Omental fat pad (tissue), 4 donors: ENCODE measurements around the gene DISP3. TPM values are rescaled to one million over a fixed set of nuclear protein-coding genes. Genes with fewer than 3 reads are reported as not detected.

ENCODE experiments used
- ATAC-seq: fragments of 150-250 bp; one replicate; pipeline ENCODE4 v1.9.1; 2016; ENCODE audit warnings: mild to moderate bottlenecking, moderate library complexity; ENCODE audit not compliant: low FRiP score
- DNase-seq: peaks from one replicate; pipeline ENCODE4 v3.0.0-alpha.2; 2019; ENCODE audit warnings: low spot score
- total RNA-seq, 4 donors: library from RNA; depleted of rRNA; stranded (reverse); fragments of >200 nt; gene quantifications; one replicate each; pipeline ENCODE4 v1.1.0, GENCODE V29; 2016
- TF ChIP-seq, protein P1 (sequence below), 3 donors: fragments of 450-650 bp; IDR thresholded peaks; one replicate each; pipeline ENCODE4 v1.5.1; 2016 to 2017; ENCODE audit warnings: antibody characterized with exemption in 3 of 3, mild to moderate bottlenecking in 3 of 3, moderate library complexity in 2 of 3

Gene DISP3
- total RNA-seq, 4 donors from 2014 or later = 0.09 TPM; not detected in 3

GRCh38 chr1:11493972-11494655 lies 15.2 kb downstream of the DISP3 start:
- no peak for DNase-seq
- ATAC-seq = no peak
- TF ChIP-seq, protein P1, sequence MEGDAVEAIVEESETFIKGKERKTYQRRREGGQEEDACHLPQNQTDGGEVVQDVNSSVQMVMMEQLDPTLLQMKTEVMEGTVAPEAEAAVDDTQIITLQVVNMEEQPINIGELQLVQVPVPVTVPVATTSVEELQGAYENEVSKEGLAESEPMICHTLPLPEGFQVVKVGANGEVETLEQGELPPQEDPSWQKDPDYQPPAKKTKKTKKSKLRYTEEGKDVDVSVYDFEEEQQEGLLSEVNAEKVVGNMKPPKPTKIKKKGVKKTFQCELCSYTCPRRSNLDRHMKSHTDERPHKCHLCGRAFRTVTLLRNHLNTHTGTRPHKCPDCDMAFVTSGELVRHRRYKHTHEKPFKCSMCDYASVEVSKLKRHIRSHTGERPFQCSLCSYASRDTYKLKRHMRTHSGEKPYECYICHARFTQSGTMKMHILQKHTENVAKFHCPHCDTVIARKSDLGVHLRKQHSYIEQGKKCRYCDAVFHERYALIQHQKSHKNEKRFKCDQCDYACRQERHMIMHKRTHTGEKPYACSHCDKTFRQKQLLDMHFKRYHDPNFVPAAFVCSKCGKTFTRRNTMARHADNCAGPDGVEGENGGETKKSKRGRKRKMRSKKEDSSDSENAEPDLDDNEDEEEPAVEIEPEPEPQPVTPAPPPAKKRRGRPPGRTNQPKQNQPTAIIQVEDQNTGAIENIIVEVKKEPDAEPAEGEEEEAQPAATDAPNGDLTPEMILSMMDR (IDR thresholded peaks at IDR 0.05) = no peak

DNA sequence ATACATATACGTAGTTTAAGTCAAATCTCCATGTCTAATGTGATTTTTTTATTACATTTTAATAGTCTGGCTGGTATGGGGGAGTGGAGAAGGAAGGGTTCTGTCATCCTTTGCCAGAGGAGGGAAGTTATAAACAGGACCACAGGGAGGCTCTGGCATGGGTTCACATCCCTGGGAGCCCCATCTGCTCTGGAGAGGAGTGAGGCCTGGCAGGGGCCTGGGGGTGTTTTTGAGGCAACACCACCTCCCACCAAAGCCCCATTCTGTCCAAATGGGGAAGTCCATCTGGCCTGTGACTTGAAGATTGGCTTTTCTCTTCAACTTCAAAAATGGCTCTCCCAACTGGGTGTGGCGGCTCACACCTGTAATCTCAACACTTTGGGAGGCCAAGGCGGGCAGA lies 15.8 kb downstream of the DISP3 start:
- DNase-seq = no peak
- no peak for ATAC-seq
- TF ChIP-seq, protein P1 (IDR thresholded peaks at IDR 0.05) = no peak

- DNase-seq = no peak
- TF ChIP-seq, protein P1 (IDR thresholded peaks at IDR 0.05) = no peak
- ATAC-seq = no peak
Measured at GRCh38 chr1:11495579-11495978, 16.6 kb downstream of the DISP3 start.

DNA sequence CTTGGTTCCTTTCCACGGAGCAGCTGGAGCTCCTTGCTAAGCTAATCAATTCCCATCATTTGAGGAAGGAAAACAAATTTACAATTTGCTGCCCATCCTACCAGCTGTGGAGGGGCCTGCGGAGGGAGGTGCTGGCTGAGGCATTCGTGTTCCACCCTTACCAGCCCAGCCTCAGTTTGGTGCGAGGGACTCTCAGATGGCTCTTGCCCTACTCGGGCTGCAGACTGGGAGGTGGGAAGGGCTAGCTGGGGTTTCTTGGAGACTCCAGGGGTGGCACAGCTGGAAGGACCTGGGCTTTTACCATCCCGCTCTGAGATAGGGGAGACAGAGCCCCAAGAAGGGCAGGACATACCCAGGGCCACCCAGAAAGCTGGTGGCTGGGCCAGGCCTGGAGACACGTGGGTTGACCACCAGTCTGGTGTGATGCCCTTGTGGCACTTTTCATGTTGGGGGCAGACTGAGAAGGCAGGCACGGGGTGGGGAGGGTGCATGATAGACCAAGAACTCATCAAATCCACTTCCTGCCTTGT lies 17.7 kb downstream of the DISP3 start:
- ATAC-seq (no peak), DNase-seq (no peak)
- TF ChIP-seq, protein P1 (IDR thresholded peaks at IDR 0.05) = no peak

- ATAC-seq (no peak), DNase-seq (no peak)
Measured at GRCh38 chr1:11498956-11499594, 20.1 kb downstream of the DISP3 start.

DNA sequence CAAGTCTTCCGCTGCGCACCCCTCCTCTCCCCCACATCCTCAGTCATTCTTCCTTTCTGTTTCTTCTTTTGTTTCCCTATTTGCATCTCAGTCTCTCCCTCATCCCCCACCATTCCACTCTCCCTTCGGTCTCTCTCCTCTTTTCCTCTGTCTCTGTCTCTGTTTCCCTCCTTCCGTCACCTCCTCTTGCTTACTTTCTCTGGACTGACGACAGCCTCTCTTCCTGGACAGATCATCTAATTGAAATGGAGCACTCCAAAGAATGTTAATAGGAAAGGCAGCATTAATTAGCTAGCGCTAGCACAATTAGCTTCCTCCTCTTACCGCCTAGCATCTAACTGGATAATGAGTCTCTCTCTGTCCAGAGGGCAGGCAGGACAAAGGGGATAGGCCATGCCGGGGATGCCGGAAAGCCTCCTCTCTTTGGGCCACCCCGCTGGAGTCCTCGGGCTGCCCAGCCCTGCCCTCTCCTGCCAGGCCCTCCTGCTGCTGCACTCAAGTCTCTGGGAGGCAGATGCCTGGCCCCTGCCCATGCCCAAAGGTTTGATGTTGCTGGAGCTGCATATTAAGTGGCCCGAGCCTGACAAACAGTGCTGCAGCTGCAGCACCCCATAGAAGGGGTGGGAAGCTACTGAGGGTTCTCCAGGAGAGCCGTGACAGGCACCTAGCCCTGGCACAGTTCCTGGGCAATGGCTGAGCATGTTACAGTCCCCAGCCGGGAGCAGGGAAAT lies 20.8 kb downstream of the DISP3 start:
- TF ChIP-seq, protein P1 (IDR thresholded peaks at IDR 0.05) = no peak

More at GRCh38 chr1:11498956-11499594, 20.1 kb downstream of the DISP3 start:
- TF ChIP-seq, protein P1 (IDR thresholded peaks at IDR 0.05) = no peak

More for the DNA sequence above, 20.8 kb downstream of the DISP3 start:
- DNase-seq (no peak), ATAC-seq (no peak)
